ENCODE measurements around the gene TPM1. TPM values are rescaled to one million over a fixed set of nuclear protein-coding genes. Genes with fewer than 3 reads are reported as not detected.

The TPM1 gene
- total and polyA plus RNA-seq, 4 donors = 118 to 469 (median 192) TPM

DNA sequence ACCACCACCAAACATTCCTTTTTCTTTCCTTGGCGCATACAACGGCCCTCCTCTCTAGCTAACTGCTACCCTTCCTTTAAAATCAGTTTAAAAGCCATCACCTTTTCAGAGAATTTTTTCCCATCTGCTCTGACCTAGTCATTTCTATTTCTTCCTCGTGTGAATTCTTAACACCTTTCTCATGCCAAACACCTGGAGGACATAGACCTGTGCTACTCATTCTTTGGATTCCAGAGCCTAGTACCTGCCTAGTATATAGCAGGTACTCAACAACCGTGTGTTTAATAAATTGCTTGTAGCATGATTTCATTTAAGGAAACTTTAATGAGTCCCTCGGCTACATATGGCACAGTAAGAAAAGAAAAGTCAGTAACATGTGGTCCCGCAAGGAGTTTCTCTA, 2.0 kb upstream of the TPM1 start:
- Histone ChIP-seq H3K27me3 (ENCODE audit: control insufficient read depth in 3 of 3, insufficient read depth in 3 of 3, low read length in 2 of 3) (no peaks in the 10 kb centered on the region), H3K9ac (ENCODE audit: insufficient read depth in 1 of 2, low read length in 2 of 2) (no peak overlapping the region), H3K4me3 (no peak overlapping the region), H3K4me1 (ENCODE audit: control insufficient read depth in 5 of 5, insufficient read depth in 5 of 5, low read length in 5 of 5) (peaks cover 0 to 27% (median 14%) of the 10 kb centered on the region in 5 donors), H3K36me3 (ENCODE audit: control insufficient read depth in 4 of 4, insufficient read depth in 4 of 4, low read length in 4 of 4) (peaks cover 0 to 8% (median 1%) of the 10 kb centered on the region in 4 donors), H3K27ac (ENCODE audit: low read depth in 1 of 2, low read length in 1 of 2) (peak overlapping the region in 1 of 2 donors; percentile 99), H3K9me3 (ENCODE audit: control insufficient read depth in 4 of 4, insufficient read depth in 3 of 4, low read length in 3 of 4) (no peaks in the 10 kb centered on the region)
- no peak for ATAC-seq (ENCODE audit: insufficient read depth, low FRiP score)
- TF ChIP-seq, protein P1, sequence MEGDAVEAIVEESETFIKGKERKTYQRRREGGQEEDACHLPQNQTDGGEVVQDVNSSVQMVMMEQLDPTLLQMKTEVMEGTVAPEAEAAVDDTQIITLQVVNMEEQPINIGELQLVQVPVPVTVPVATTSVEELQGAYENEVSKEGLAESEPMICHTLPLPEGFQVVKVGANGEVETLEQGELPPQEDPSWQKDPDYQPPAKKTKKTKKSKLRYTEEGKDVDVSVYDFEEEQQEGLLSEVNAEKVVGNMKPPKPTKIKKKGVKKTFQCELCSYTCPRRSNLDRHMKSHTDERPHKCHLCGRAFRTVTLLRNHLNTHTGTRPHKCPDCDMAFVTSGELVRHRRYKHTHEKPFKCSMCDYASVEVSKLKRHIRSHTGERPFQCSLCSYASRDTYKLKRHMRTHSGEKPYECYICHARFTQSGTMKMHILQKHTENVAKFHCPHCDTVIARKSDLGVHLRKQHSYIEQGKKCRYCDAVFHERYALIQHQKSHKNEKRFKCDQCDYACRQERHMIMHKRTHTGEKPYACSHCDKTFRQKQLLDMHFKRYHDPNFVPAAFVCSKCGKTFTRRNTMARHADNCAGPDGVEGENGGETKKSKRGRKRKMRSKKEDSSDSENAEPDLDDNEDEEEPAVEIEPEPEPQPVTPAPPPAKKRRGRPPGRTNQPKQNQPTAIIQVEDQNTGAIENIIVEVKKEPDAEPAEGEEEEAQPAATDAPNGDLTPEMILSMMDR (IDR thresholded peaks at IDR 0.05; ENCODE audit: control extremely low read depth, extremely low read depth) = no peak
- WGBS, 2 donors = 87 to 88% methylated on average over 6 of the region's 6 CpGs
- DNase-seq = no peak

DNA sequence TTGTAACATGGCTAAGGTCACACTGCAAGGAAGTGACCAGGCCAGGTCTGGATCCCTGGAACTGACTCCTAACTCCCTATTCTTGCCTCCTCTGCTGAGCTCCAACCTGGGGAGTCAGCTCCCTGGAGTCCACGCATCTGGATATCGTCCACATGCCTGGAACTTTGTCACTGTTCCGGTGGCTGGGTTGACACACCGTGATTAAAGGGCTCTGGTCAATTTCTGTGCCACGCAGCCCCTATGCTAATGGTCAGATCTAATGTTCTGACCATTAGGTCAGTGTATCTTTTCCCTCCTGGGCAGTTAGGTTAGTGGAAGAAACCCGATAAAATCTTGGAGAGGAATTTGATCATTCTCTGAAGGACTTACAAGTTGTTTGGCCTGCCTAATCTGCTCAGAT, 1.6 kb upstream of the TPM1 start:
- no peaks in the 10 kb centered on the region for H3K9me3 ChIP-seq (ENCODE audit: control insufficient read depth in 4 of 4, insufficient read depth in 3 of 4, low read length in 3 of 4)
- no peak overlapping the region for H3K4me3 ChIP-seq
- WGBS, 2 donors = 73 to 89% methylated on average over 6 of the region's 6 CpGs
- TF ChIP-seq, protein P1 (IDR thresholded peaks at IDR 0.05; ENCODE audit: control extremely low read depth, extremely low read depth) = no peak
- H3K9ac ChIP-seq (ENCODE audit: insufficient read depth in 1 of 2, low read length in 2 of 2) = no peak overlapping the region
- DNase-seq (no peak), ATAC-seq (ENCODE audit: insufficient read depth, low FRiP score) (no peak)
- H3K27ac ChIP-seq (ENCODE audit: low read depth in 1 of 2, low read length in 1 of 2) = peak overlapping the region in 1 of 2 donors; percentile 99
- H3K27me3 ChIP-seq (ENCODE audit: control insufficient read depth in 3 of 3, insufficient read depth in 3 of 3, low read length in 2 of 3) = no peaks in the 10 kb centered on the region
- H3K4me1 ChIP-seq (ENCODE audit: control insufficient read depth in 5 of 5, insufficient read depth in 5 of 5, low read length in 5 of 5) = peaks cover 0 to 31% (median 14%) of the 10 kb centered on the region in 5 donors
- H3K36me3 ChIP-seq (ENCODE audit: control insufficient read depth in 4 of 4, insufficient read depth in 4 of 4, low read length in 4 of 4) = peaks cover 0 to 8% (median 1%) of the 10 kb centered on the region in 4 donors

DNA sequence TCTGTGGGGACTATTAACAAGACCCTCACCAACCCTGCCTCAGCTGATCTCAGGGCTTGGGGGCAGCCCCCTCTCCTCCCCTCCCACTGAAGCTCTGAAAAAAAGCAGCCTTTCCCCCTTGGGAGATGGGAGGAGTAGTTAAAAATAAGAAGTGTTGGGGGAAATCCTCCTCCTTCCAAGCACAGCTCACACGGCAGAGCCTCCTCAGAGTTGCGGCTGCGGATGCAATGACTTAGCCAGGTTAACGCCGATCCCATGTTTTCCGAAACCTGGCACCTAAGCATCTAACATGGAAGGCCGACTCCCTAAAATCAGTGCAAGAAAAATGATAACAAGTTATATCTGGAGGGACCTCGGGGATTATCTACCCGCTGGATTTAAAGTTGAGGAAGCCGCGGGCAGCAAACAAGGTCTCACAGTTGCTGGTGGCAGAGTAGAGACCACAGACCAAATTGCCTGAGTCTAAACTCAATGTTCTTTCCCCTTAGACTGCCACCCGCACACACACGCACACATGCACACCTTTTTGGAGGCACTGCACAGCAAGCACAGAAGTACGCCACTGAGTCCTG, 1.1 kb upstream of the TPM1 start:
- TF ChIP-seq, protein P1 (IDR thresholded peaks at IDR 0.05; ENCODE audit: control extremely low read depth, extremely low read depth) = no peak
- DNase-seq (peak in 1 of 3 donors; percentile 20), ATAC-seq (ENCODE audit: insufficient read depth, low FRiP score) (no peak)
- H3K9ac ChIP-seq (ENCODE audit: insufficient read depth in 1 of 2, low read length in 2 of 2) = no peak overlapping the region
- WGBS, 2 donors = 61 to 62% methylated on average over 14 of the region's 14 CpGs
- no peak overlapping the region for H3K4me3 ChIP-seq
- peak overlapping the region; percentile 71 to 99 for H3K27ac ChIP-seq (ENCODE audit: low read depth in 1 of 2, low read length in 1 of 2)
- H3K36me3 ChIP-seq (ENCODE audit: control insufficient read depth in 4 of 4, insufficient read depth in 4 of 4, low read length in 4 of 4) = peaks cover 0 to 8% (median 1%) of the 10 kb centered on the region in 4 donors
- no peaks in the 10 kb centered on the region for H3K9me3 ChIP-seq (ENCODE audit: control insufficient read depth in 4 of 4, insufficient read depth in 3 of 4, low read length in 3 of 4)
- H3K27me3 ChIP-seq (ENCODE audit: control insufficient read depth in 3 of 3, insufficient read depth in 3 of 3, low read length in 2 of 3) = no peaks in the 10 kb centered on the region
- peaks cover 0 to 33% (median 14%) of the 10 kb centered on the region in 5 donors for H3K4me1 ChIP-seq (ENCODE audit: control insufficient read depth in 5 of 5, insufficient read depth in 5 of 5, low read length in 5 of 5)

Data from lung (tissue), 12 donors.